HepG2 (cell line): ENCODE results near the gene BTBD7. TPM values are rescaled to one million over a fixed set of nuclear protein-coding genes. Genes with fewer than 3 reads are reported as not detected.

Experiments used
- FOXK1 ChIP-seq: sonication (generic); formaldehyde crosslinking; IDR thresholded peaks from 2 replicates; pipeline ENCODE4 v1.4.0; 2020; ENCODE audit warnings: low read depth, missing genetic modification reagents, borderline replicate concordance
- HMG20B ChIP-seq: conservative IDR thresholded peaks from 2 replicates; pipeline ENCODE4 v1.6.1; 2016; ENCODE audit warnings: missing genetic modification reagents, missing compliant biosample characterization
- HNRNPLL ChIP-seq: fragments of 200-400 bp; formaldehyde crosslinking; IDR thresholded peaks from 2 replicates; pipeline ENCODE4 v1.6.1; 2017; ENCODE audit warnings: mild to moderate bottlenecking, low read depth, low read length; ENCODE audit not compliant: poor library complexity, severe bottlenecking
- IKZF1 ChIP-seq: fragments of 450-650 bp; IDR thresholded peaks from 2 replicates; pipeline ENCODE4 v1.7.1; 2016
- KAT2B ChIP-seq: fragments of 150-350 bp; IDR thresholded peaks from 2 replicates; pipeline ENCODE4 v1.6.1; 2014; ENCODE audit warnings: low read depth, low read length, borderline replicate concordance
- KLF13 ChIP-seq: sonication (generic); formaldehyde crosslinking; IDR thresholded peaks from 2 replicates; pipeline ENCODE4 v1.4.0; 2020; ENCODE audit warnings: mild to moderate bottlenecking, missing genetic modification reagents
- NCOA2 ChIP-seq: sonication (generic); formaldehyde crosslinking; IDR thresholded peaks from 2 replicates; pipeline ENCODE4 v1.8.0; 2022; ENCODE audit warnings: inconsistent platforms
- NFIB ChIP-seq: sonication (generic); formaldehyde crosslinking; IDR thresholded peaks from 2 replicates; pipeline ENCODE4 v1.9.0; 2021; ENCODE audit warnings: missing genetic modification reagents, mild to moderate bottlenecking, borderline replicate concordance
- ONECUT2 ChIP-seq: sonication (generic); formaldehyde crosslinking; IDR thresholded peaks from 2 replicates; pipeline ENCODE4 v1.4.0; 2020; ENCODE audit warnings: missing genetic modification reagents
- PLRG1 ChIP-seq: fragments of 450-650 bp; conservative IDR thresholded peaks from 2 replicates; pipeline ENCODE4 v1.6.1; 2016
- POLR2A ChIP-seq, 2 experiments: IDR thresholded peaks; 2 replicates each; pipeline ENCODE4 v1.6.1; 2011; ENCODE audit warnings: low read depth in 2 of 2, low read length in 2 of 2, mild to moderate bottlenecking in 1 of 2, moderate library complexity in 1 of 2; ENCODE audit not compliant: insufficient read depth in 1 of 2
- PRPF4 ChIP-seq: fragments of 200-400 bp; formaldehyde crosslinking; IDR thresholded peaks from 2 replicates; pipeline ENCODE4 v1.6.1; 2016; ENCODE audit warnings: low read length, low read depth; ENCODE audit not compliant: poor library complexity, severe bottlenecking
- RBFOX2 ChIP-seq: fragments of 200-400 bp; formaldehyde crosslinking; IDR thresholded peaks from 2 replicates; pipeline ENCODE4 v1.6.1; 2017; ENCODE audit warnings: low read depth, mild to moderate bottlenecking, low read length
- SMAD9 ChIP-seq: sonication (generic); formaldehyde crosslinking; IDR thresholded peaks from 2 replicates; pipeline ENCODE4 v1.5.1; 2020; ENCODE audit warnings: mild to moderate bottlenecking, missing genetic modification reagents
- SUZ12 ChIP-seq: fragments of 150-350 bp; IDR thresholded peaks from 2 replicates; pipeline ENCODE4 v1.6.1; 2014; ENCODE audit warnings: low read depth, low read length
- TARDBP ChIP-seq: sonication (generic); formaldehyde crosslinking; IDR thresholded peaks from 2 replicates; pipeline ENCODE4 v1.8.0; 2022; ENCODE audit warnings: mild to moderate bottlenecking, missing genetic modification reagents
- TBX2 ChIP-seq: sonication (generic); formaldehyde crosslinking; IDR thresholded peaks from 2 replicates; pipeline ENCODE4 v1.5.0; 2020; ENCODE audit warnings: missing genetic modification reagents, mild to moderate bottlenecking, borderline replicate concordance
- THAP11 ChIP-seq: IDR thresholded peaks from 2 replicates; pipeline ENCODE4 v1.6.1; 2016; ENCODE audit warnings: missing biosample characterization, missing genetic modification reagents
- XRCC5 ChIP-seq: fragments of 200-400 bp; formaldehyde crosslinking; optimal IDR thresholded peaks from 2 replicates; pipeline ENCODE3; 2017; ENCODE audit warnings: mild to moderate bottlenecking, low read length
- ZNF549 ChIP-seq: sonication (generic); formaldehyde crosslinking; IDR thresholded peaks from 2 replicates; pipeline ENCODE4 v1.5.0; 2020; ENCODE audit warnings: missing genetic modification reagents
- ZNF713 ChIP-seq: sonication (generic); formaldehyde crosslinking; IDR thresholded peaks from 2 replicates; pipeline ENCODE4 v1.4.0; 2020; ENCODE audit warnings: mild to moderate bottlenecking, missing genetic modification reagents
- ZNF879 ChIP-seq: sonication (generic); formaldehyde crosslinking; IDR thresholded peaks from 2 replicates; pipeline ENCODE4 v1.8.1; 2023; ENCODE audit warnings: missing genetic modification reagents
- polyA plus RNA-seq, 8 experiments: library from polyadenylated mRNA; depleted of rRNA in 3 of 8; stranded (reverse) in 7 of 8; unstranded in 1 of 8; fragments of >200 nt; fragmentation: Illumina TruSeq in 4 of 8; extraction: Trizol in 4 of 8; gene quantifications; 2 replicates each; pipeline versions ENCODE4 v1.2.1 to v1.2.3, GENCODE V29; 2011 to 2016; ENCODE audit warnings: low read depth in 4 of 8, missing spikeins in 1 of 8, mixed read lengths in 1 of 8; ENCODE audit not compliant: insufficient read depth in 1 of 8
- total RNA-seq, 5 experiments: library from RNA; depleted of rRNA; stranded (reverse); fragments of >200 nt; fragmentation: Illumina TruSeq; extraction: Trizol; gene quantifications; 2 replicates each; pipeline ENCODE4 v1.2.3, GENCODE V29; 2016; ENCODE audit warnings: low read depth in 1 of 5
- TF ChIP-seq, protein P1 (sequence below): sonication (generic); formaldehyde crosslinking; IDR thresholded peaks from 2 replicates; pipeline ENCODE4 v1.8.0; 2022; ENCODE audit warnings: missing genetic modification reagents, mild to moderate bottlenecking, inconsistent platforms, borderline replicate concordance
- TF ChIP-seq, protein P2 (sequence below): sonication (generic); formaldehyde crosslinking; IDR thresholded peaks from 2 replicates; pipeline ENCODE4 v1.5.1; 2020; ENCODE audit warnings: mild to moderate bottlenecking, moderate library complexity, missing genetic modification reagents
- TF ChIP-seq, protein P3 (sequence below): IDR thresholded peaks from 2 replicates; pipeline ENCODE4 v1.6.1; 2018; ENCODE audit warnings: missing genetic modification reagents
- TF ChIP-seq, protein P4 (sequence below): sonication (generic); formaldehyde crosslinking; IDR thresholded peaks from 2 replicates; pipeline ENCODE4 v1.4.0; 2020; ENCODE audit warnings: mild to moderate bottlenecking, missing genetic modification reagents
- TF ChIP-seq, protein P5 (sequence below): sonication (generic); formaldehyde crosslinking; conservative IDR thresholded peaks from 2 replicates; pipeline ENCODE4 v1.8.0; 2022; ENCODE audit warnings: mild to moderate bottlenecking, moderate library complexity, missing genetic modification reagents

BTBD7 gene
- total and polyA plus RNA-seq, 2 of the 13 experiments (the other 11 are each of a cell fraction or from before 2014, with no cell fraction given): 11.6 to 15.2 TPM

DNA sequence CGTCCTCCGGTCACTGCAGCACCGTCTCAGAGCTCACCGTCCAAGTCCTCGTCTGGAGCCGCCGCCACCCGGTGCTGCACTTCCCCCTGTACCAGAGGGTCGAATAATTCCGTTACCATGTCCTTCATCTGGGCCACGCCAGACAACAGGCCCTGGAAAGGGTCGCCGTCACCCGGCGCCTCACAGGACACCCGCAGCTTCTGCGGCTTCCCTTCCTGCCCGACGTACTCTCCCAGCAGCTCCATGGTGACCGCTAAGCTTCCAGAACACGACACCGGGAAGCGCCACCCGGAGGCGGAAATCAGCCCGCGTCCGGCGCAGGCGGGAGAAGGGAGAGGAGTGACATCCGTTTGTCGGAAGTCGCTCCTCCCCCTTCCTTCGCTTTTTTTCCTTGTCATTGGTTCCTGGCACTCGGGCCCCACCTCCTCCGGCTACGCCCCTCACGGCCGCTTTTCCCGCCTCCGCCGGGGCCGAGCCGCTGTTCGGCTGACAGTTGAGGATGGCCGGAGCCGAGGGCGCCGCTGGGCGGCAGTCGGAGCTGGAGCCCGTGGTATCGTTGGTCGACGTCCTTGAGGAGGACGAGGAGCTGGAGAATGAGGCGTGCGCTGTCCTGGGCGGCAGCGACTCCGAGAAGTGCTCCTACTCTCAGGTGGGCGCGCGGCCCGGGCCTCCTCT, 125.9 kb downstream of the BTBD7 start, which contains the start of the genes GON7 and UBR7 (continued):
- TF ChIP-seq PLRG1 (no peak), ONECUT2 (CRISPR knock-in tag) (no peak), NCOA2 (CRISPR knock-in tag) (no peak; the same call in 1 of the 2 replicates), TARDBP (peak; percentile 58; the same call in 1 of the 2 replicates), TBX2 (CRISPR knock-in tag) (peak; percentile 92), PRPF4 (no peak), ZNF713 (CRISPR knock-in tag) (no peak), ZNF549 (CRISPR knock-in tag) (no peak), NFIB (no peak), HNRNPLL (peak; percentile 92), SMAD9 (CRISPR knock-in tag) (no peak), SUZ12 (no peak), KLF13 (CRISPR knock-in tag) (no peak), KAT2B (no peak), POLR2A (IDR thresholded peaks at IDR 0.05; ENCODE audit: insufficient read depth in 1 of 2, low read depth in 2 of 2, low read length in 2 of 2) (peak; percentile 76 to 82), FOXK1 (peak; percentile 73), HMG20B (CRISPR knock-in tag) (no peak), ZNF879 (CRISPR knock-in tag) (no peak), THAP11 (CRISPR knock-in tag) (peak; percentile 89), IKZF1 (no peak), RBFOX2 (peak; percentile 69), XRCC5 (no peak)
- TF ChIP-seq, protein P1, sequence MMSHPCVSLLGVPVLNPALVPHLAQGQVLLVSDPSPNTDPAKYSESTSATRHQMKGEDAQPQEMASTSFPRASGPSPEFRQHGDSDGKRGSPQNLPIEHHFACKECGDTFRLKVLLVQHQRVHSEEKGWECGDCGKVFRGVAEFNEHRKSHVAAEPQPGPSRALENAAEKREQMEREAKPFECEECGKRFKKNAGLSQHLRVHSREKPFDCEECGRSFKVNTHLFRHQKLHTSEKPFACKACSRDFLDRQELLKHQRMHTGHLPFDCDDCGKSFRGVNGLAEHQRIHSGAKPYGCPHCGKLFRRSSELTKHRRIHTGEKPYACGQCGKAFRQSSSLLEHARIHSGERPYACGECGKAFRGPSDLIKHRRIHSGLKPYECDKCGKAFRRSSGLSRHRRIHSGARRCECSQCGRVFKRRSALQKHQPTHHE (CRISPR knock-in tag): peak; percentile 77; the same call in 1 of the 2 replicates
- TF ChIP-seq, protein P2, sequence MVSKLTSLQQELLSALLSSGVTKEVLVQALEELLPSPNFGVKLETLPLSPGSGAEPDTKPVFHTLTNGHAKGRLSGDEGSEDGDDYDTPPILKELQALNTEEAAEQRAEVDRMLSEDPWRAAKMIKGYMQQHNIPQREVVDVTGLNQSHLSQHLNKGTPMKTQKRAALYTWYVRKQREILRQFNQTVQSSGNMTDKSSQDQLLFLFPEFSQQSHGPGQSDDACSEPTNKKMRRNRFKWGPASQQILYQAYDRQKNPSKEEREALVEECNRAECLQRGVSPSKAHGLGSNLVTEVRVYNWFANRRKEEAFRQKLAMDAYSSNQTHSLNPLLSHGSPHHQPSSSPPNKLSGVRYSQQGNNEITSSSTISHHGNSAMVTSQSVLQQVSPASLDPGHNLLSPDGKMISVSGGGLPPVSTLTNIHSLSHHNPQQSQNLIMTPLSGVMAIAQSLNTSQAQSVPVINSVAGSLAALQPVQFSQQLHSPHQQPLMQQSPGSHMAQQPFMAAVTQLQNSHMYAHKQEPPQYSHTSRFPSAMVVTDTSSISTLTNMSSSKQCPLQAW (CRISPR knock-in tag): peak; percentile 67
- TF ChIP-seq, protein P3, sequence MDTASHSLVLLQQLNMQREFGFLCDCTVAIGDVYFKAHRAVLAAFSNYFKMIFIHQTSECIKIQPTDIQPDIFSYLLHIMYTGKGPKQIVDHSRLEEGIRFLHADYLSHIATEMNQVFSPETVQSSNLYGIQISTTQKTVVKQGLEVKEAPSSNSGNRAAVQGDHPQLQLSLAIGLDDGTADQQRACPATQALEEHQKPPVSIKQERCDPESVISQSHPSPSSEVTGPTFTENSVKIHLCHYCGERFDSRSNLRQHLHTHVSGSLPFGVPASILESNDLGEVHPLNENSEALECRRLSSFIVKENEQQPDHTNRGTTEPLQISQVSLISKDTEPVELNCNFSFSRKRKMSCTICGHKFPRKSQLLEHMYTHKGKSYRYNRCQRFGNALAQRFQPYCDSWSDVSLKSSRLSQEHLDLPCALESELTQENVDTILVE (CRISPR knock-in tag): peak; percentile 90
- TF ChIP-seq, protein P4, sequence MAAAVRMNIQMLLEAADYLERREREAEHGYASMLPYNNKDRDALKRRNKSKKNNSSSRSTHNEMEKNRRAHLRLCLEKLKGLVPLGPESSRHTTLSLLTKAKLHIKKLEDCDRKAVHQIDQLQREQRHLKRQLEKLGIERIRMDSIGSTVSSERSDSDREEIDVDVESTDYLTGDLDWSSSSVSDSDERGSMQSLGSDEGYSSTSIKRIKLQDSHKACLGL (CRISPR knock-in tag): peak; percentile 50; the same call in 1 of the 2 replicates
- TF ChIP-seq, protein P5, sequence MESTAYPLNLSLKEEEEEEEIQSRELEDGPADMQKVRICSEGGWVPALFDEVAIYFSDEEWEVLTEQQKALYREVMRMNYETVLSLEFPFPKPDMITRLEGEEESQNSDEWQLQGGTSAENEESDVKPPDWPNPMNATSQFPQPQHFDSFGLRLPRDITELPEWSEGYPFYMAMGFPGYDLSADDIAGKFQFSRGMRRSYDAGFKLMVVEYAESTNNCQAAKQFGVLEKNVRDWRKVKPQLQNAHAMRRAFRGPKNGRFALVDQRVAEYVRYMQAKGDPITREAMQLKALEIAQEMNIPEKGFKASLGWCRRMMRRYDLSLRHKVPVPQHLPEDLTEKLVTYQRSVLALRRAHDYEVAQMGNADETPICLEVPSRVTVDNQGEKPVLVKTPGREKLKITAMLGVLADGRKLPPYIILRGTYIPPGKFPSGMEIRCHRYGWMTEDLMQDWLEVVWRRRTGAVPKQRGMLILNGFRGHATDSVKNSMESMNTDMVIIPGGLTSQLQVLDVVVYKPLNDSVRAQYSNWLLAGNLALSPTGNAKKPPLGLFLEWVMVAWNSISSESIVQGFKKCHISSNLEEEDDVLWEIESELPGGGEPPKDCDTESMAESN (CRISPR knock-in tag): peak; percentile 68; the same call in 1 of the 2 replicates
